Mesendoderm (in vitro differentiated cells): ENCODE data around the gene DHRS3.

Source experiments
- DNase-seq: peaks from one replicate; pipeline ENCODE4 v3.0.0; 2013
- H2AK5ac ChIP-seq: 2 replicates; pipeline ENCODE4 v1.6.1; 2013; ENCODE audit warnings: low read length, inconsistent platforms
- H2BK120ac ChIP-seq: 2 replicates; pipeline ENCODE4 v1.6.1; 2013; ENCODE audit warnings: low read depth, mild to moderate bottlenecking, low read length, moderate library complexity, mixed read lengths
- H2BK15ac ChIP-seq: replicated peaks from 2 replicates; pipeline ENCODE4 v1.6.1; 2013; ENCODE audit warnings: low read depth, mild to moderate bottlenecking, moderate library complexity
- H2BK5ac ChIP-seq: 2 replicates; pipeline ENCODE4 v1.6.1; 2013; ENCODE audit warnings: low read length, inconsistent platforms
- H3K18ac ChIP-seq: 2 replicates; pipeline ENCODE4 v1.6.1; 2013; ENCODE audit warnings: mild to moderate bottlenecking, low read length, mixed read lengths
- H3K23ac ChIP-seq: one replicate; pipeline ENCODE4 v1.6.1; 2013; ENCODE audit warnings: low read length
- H3K27ac ChIP-seq: 2 replicates; pipeline ENCODE4 v1.5.1; 2013; ENCODE audit warnings: low read depth, mild to moderate bottlenecking, inconsistent platforms, low read length, moderate library complexity
- H3K27me3 ChIP-seq: 2 replicates; pipeline ENCODE4 v1.6.1; 2013; ENCODE audit warnings: low read length, control low read depth, mild to moderate bottlenecking, inconsistent platforms; ENCODE audit not compliant: insufficient read depth, poor library complexity
- H3K36me3 ChIP-seq: 2 replicates; pipeline ENCODE4 v1.6.1; 2013; ENCODE audit warnings: low read length, inconsistent platforms; ENCODE audit not compliant: control insufficient read depth, insufficient read depth
- H3K4ac ChIP-seq: one replicate; pipeline ENCODE4 v1.6.1; 2013; ENCODE audit warnings: low read depth, mild to moderate bottlenecking, low read length, moderate library complexity
- H3K4me1 ChIP-seq: 2 replicates; pipeline ENCODE4 v1.6.1; 2013; ENCODE audit warnings: low read depth, low read length, inconsistent platforms; ENCODE audit not compliant: control insufficient read depth
- H3K4me2 ChIP-seq: 2 replicates; pipeline ENCODE4 v1.6.1; 2013; ENCODE audit warnings: low read length
- H3K4me3 ChIP-seq: 2 replicates; pipeline ENCODE4 v1.5.1; 2013; ENCODE audit warnings: mild to moderate bottlenecking, low read length
- H3K56ac ChIP-seq: one replicate; pipeline ENCODE4 v1.6.1; 2013; ENCODE audit warnings: low read length
- H3K79me1 ChIP-seq: 2 replicates; pipeline ENCODE4 v1.6.1; 2013; ENCODE audit warnings: low read length, inconsistent platforms
- H3K79me2 ChIP-seq: 2 replicates; pipeline ENCODE4 v1.6.1; 2013; ENCODE audit warnings: mild to moderate bottlenecking, low read length; ENCODE audit not compliant: control insufficient read depth, insufficient read depth
- H3K9ac ChIP-seq: 2 replicates; pipeline ENCODE4 v1.6.1; 2013; ENCODE audit warnings: low read length, inconsistent platforms
- H4K5ac ChIP-seq: one replicate; pipeline ENCODE4 v1.6.1; 2013; ENCODE audit warnings: low read length
- H4K8ac ChIP-seq: one replicate; pipeline ENCODE4 v1.6.1; 2013; ENCODE audit warnings: low read depth, mild to moderate bottlenecking, control low read depth, low read length, moderate library complexity
- WGBS: extraction: QIAGEN DNeasy Blood & Tissue Kit; methylation state at CpG from one replicate; pipeline ENCODE4 v1.1.7; 2013; ENCODE audit warnings: low lambda C conversion rate, missing lambda C conversion rate; ENCODE audit not compliant: insufficient coverage; ENCODE audit errors: extremely low coverage; 5-methylcytosine and 5-hydroxymethylcytosine counted together

Gene DHRS3

GRCh38 chr1:12548973-12549459, 69.0 kb downstream of the DHRS3 start:
- Histone ChIP-seq H3K79me2 (no peaks in the 10 kb centered on the region), H3K27me3 (no peaks in the 10 kb centered on the region), H3K4me3 (no peak overlapping the region), H3K9ac (no peak overlapping the region), H3K79me1 (no peaks in the 10 kb centered on the region), H3K27ac (no peak overlapping the region), H4K8ac (no peak overlapping the region), H3K4ac (no peak overlapping the region), H3K36me3 (no peaks in the 10 kb centered on the region), H3K23ac (no peak overlapping the region), H2AK5ac (no peak overlapping the region), H2BK5ac (no peak overlapping the region), H3K4me2 (no peak overlapping the region), H3K4me1 (no peaks in the 10 kb centered on the region), H3K56ac (no peak overlapping the region), H4K5ac (no peak overlapping the region), H3K18ac (no peak overlapping the region), H2BK120ac (no peak overlapping the region), H2BK15ac (no peak overlapping the region)
- DNase-seq: no peak
- WGBS: no CpG with 5 or more reads among the region's 27 CpGs

GRCh38 chr1:12548279-12548972, 69.6 kb downstream of the DHRS3 start:
- H3K27ac ChIP-seq: no peak overlapping the region

GRCh38 chr1:12547586-12548225, 70.3 kb downstream of the DHRS3 start:
- no peaks in the 10 kb centered on the region for H3K79me2 ChIP-seq
- H3K4me3 ChIP-seq: no peak overlapping the region
- H4K5ac ChIP-seq: no peak overlapping the region
- no peak overlapping the region for H3K4ac ChIP-seq
- no peaks in the 10 kb centered on the region for H3K4me1 ChIP-seq
- no peak overlapping the region for H3K27ac ChIP-seq
- H4K8ac ChIP-seq: no peak overlapping the region
- no peak overlapping the region for H3K18ac ChIP-seq
- no peaks in the 10 kb centered on the region for H3K36me3 ChIP-seq
- no peak overlapping the region for H3K4me2 ChIP-seq
- no peak overlapping the region for H3K9ac ChIP-seq
- no peak overlapping the region for H2AK5ac ChIP-seq
- WGBS: no CpG with 5 or more reads among the region's 20 CpGs
- H2BK15ac ChIP-seq: no peak overlapping the region
- H3K27me3 ChIP-seq: no peaks in the 10 kb centered on the region
- H3K23ac ChIP-seq: no peak overlapping the region
- H2BK120ac ChIP-seq: no peak overlapping the region
- no peak for DNase-seq
- no peak overlapping the region for H3K56ac ChIP-seq
- no peak overlapping the region for H2BK5ac ChIP-seq
- H3K79me1 ChIP-seq: no peaks in the 10 kb centered on the region

More at GRCh38 chr1:12548279-12548972, 69.6 kb downstream of the DHRS3 start:
- no peak overlapping the region for H2BK5ac ChIP-seq
- no peak overlapping the region for H2AK5ac ChIP-seq
- no peaks in the 10 kb centered on the region for H3K27me3 ChIP-seq
- no CpG with 5 or more reads among the region's 14 CpGs for whole genome bisulfite sequencing
- no peaks in the 10 kb centered on the region for H3K36me3 ChIP-seq
- H3K4ac ChIP-seq: no peak overlapping the region
- H4K8ac ChIP-seq: no peak overlapping the region
- H2BK15ac ChIP-seq: no peak overlapping the region
- H3K4me3 ChIP-seq: no peak overlapping the region
- no peaks in the 10 kb centered on the region for H3K79me1 ChIP-seq
- H3K4me2 ChIP-seq: no peak overlapping the region
- H3K9ac ChIP-seq: no peak overlapping the region
- H3K4me1 ChIP-seq: no peaks in the 10 kb centered on the region
- H3K79me2 ChIP-seq: no peaks in the 10 kb centered on the region
- no peak for DNase-seq
- no peak overlapping the region for H2BK120ac ChIP-seq
- H3K18ac ChIP-seq: no peak overlapping the region
- H3K56ac ChIP-seq: no peak overlapping the region
- H4K5ac ChIP-seq: no peak overlapping the region
- H3K23ac ChIP-seq: no peak overlapping the region

- Histone ChIP-seq H4K8ac (no peak overlapping the region), H3K27ac (no peak overlapping the region), H2AK5ac (no peak overlapping the region), H3K23ac (no peak overlapping the region), H3K79me2 (no peaks in the 10 kb centered on the region), H3K56ac (no peak overlapping the region), H2BK5ac (no peak overlapping the region), H3K4ac (no peak overlapping the region), H3K4me1 (no peaks in the 10 kb centered on the region), H3K4me2 (no peak overlapping the region), H3K9ac (no peak overlapping the region), H3K4me3 (no peak overlapping the region), H4K5ac (no peak overlapping the region), H3K79me1 (no peaks in the 10 kb centered on the region), H2BK120ac (no peak overlapping the region), H3K27me3 (no peaks in the 10 kb centered on the region), H3K18ac (no peak overlapping the region), H2BK15ac (no peak overlapping the region), H3K36me3 (no peaks in the 10 kb centered on the region)
- WGBS: no CpG with 5 or more reads among the region's 17 CpGs
- DNase-seq: no peak
Observed at GRCh38 chr1:12546771-12547585, 71.0 kb downstream of the DHRS3 start.

- no peaks in the 10 kb centered on the region for H3K79me1 ChIP-seq
- no peak overlapping the region for H3K56ac ChIP-seq
- no peak overlapping the region for H2BK120ac ChIP-seq
- WGBS: no CpG with 5 or more reads among the region's 8 CpGs
- no peak overlapping the region for H3K4me2 ChIP-seq
- no peaks in the 10 kb centered on the region for H3K27me3 ChIP-seq
- H3K4me1 ChIP-seq: no peaks in the 10 kb centered on the region
- H3K9ac ChIP-seq: no peak overlapping the region
- H3K36me3 ChIP-seq: no peaks in the 10 kb centered on the region
- no peak overlapping the region for H3K27ac ChIP-seq
- no peaks in the 10 kb centered on the region for H3K79me2 ChIP-seq
- H2BK15ac ChIP-seq: no peak overlapping the region
- no peak overlapping the region for H2BK5ac ChIP-seq
- no peak overlapping the region for H3K23ac ChIP-seq
- no peak overlapping the region for H3K4ac ChIP-seq
- DNase-seq: no peak
- no peak overlapping the region for H3K4me3 ChIP-seq
- no peak overlapping the region for H3K18ac ChIP-seq
- H4K8ac ChIP-seq: no peak overlapping the region
- H2AK5ac ChIP-seq: no peak overlapping the region
- no peak overlapping the region for H4K5ac ChIP-seq
Observed at GRCh38 chr1:12544992-12545391, 73.0 kb downstream of the DHRS3 start.
